ENCODE results near the gene MAPK12. TPM values are rescaled to one million over a fixed set of nuclear protein-coding genes. Genes with fewer than 3 reads are reported as not detected.

Gene MAPK12
- total and polyA plus RNA-seq, 9 of the 15 experiments (the other 6 are each of a cell fraction or from before 2014, with no cell fraction given), result 0.79 to 71.5 (median 32.8) TPM

GRCh38 chr22:50244420-50245213 lies 16.9 kb downstream of the MAPK12 start, which contains the start of gene TUBGCP6 (continued):
- TF ChIP-seq MNT (conservative IDR thresholded peaks at IDR 0.05) (peak; percentile 92 to 96), ARID4B (CRISPR knock-in tag; IDR thresholded peaks at IDR 0.05) (peak; percentile 79; the same call in 1 of the 2 replicates), NONO (IDR thresholded peaks at IDR 0.05; ENCODE audit: low read depth in 2 of 2, low read length in 1 of 2) (0 out of 4 replicates have a peak, but pooled peaks of 1 of the 2 experiments have one; percentile 55), E2F6 (IDR thresholded peaks at IDR 0.05; ENCODE audit: borderline replicate concordance in 1 of 2, extremely low read depth in 1 of 2, insufficient read depth in 1 of 2, insufficient read length in 1 of 2, low read depth in 1 of 2, low read length in 1 of 2, poor library complexity in 1 of 2, severe bottlenecking in 1 of 2) (peak in 1 of 2 experiments; percentile 26), FOXA3 (CRISPR knock-in tag; conservative IDR thresholded peaks at IDR 0.05 in 1 of 2, IDR thresholded peaks at IDR 0.05 in 1 of 2) (peak; percentile 34 to 52; a peak in 3 of 4 replicates), ETV5 (CRISPR knock-in tag; IDR thresholded peaks at IDR 0.05; ENCODE audit: low read depth) (peak; percentile 81), ZNF639 (CRISPR knock-in tag; conservative IDR thresholded peaks at IDR 0.05 in 1 of 2, IDR thresholded peaks at IDR 0.05 in 1 of 2) (no peak), ZNF143 (CRISPR knock-in tag; IDR thresholded peaks at IDR 0.05) (no peak), ZNF324 (CRISPR knock-in tag; IDR thresholded peaks at IDR 0.05) (no peak), ELF4 (CRISPR knock-in tag; IDR thresholded peaks at IDR 0.05) (no peak), TOE1 (IDR thresholded peaks at IDR 0.05; ENCODE audit: borderline replicate concordance) (0 out of 2 replicates have a peak, but pooled peaks have one; percentile 29), TOE1 (CRISPR knock-in tag; IDR thresholded peaks at IDR 0.05; ENCODE audit: borderline replicate concordance, low read depth) (no peak), CHD2 (IDR thresholded peaks at IDR 0.05; ENCODE audit: low read depth, low read length) (peak; percentile 63; the same call in 1 of the 2 replicates), POLR3G (IDR thresholded peaks at IDR 0.05; ENCODE audit: extremely low read depth, insufficient read length, insufficient replicate concordance) (no peak)
